NK-92 (cell line): ENCODE results near the gene MAML3.

Experiments used
- DNase-seq: peaks from one replicate; lab custom pipeline; 2025; ENCODE audit not compliant: unreplicated experiment; lab: John Stamatoyannopoulos, UW

Gene MAML3

DNA sequence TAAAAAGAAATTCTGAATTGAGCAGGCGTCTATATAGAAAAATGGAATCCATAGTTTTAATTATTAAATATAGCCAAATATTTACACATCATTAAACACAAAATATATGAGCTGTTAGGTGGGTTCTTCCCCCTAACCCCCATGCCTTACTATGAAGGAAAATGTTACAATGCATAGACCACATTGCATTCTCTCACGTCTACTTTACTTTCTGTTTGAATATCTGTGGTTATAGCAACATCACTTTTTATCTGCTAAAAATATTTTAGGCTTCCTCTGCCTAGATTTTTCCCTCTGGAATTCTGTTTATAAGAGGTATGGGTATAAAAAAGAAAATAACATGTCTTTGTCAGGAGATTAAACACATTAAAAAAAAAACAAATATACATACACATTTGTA lies 73.1 kb downstream of the MAML3 start:
- DNase-seq: no peak

DNA sequence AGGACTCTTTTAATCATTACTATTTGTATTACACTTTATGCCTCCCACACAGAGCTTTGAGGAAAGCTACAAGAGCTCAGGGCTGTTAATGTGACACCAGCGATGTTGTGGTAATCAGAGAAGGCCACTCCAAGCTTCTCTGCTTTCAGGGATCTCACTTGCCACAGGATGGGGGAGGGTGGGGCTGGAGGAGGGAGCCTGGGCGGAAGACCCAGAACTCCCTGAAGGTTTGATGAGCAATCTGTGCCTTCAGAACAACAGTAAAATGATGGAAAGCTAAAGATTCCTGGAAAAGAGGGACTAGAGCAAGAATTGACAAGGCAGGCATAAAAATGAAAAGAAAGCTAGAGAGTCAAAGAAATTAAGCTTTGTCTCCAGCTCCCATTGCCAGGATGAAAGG lies 75.6 kb downstream of the MAML3 start:
- DNase-seq: no peak

DNA sequence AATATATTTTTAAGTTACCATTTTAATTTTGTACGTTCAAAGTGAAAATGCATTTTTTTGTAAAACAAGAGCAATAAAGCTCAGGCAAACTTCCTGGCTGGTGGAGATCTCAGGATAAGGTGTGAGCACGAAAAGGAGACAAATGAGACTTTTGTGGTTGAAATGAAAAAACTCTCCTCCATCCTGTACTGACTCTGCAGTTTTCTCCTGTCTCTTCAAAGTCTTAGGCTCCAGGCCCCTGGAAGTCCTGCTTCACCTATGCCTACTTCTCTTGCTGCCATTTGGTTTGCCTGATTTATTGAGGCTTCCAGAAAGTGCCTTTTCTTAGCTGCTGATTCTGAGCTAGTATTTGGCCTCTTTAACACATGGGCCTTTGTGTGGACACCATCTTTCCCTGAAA lies 77.7 kb downstream of the MAML3 start:
- DNase-seq: no peak

DNA sequence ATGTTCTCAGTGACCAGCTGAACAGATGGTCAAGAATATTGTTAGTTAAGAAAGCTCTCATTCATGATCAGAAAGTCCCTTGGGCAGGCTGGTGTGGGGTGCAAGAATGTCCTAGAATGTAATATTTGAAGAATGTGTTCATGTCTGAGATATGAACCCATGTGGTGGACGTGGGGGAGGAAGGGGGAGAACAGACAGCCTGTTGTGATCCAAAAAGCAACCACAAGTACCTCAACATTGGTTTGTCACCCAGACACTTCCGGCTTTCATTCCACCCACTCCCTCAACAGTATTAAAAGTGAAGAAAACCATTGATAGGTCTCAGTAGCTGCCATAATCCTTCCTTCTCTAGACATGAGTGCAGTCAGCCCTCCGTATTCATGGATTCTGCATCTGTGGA lies 82.2 kb downstream of the MAML3 start:
- DNase-seq: no peak

DNA sequence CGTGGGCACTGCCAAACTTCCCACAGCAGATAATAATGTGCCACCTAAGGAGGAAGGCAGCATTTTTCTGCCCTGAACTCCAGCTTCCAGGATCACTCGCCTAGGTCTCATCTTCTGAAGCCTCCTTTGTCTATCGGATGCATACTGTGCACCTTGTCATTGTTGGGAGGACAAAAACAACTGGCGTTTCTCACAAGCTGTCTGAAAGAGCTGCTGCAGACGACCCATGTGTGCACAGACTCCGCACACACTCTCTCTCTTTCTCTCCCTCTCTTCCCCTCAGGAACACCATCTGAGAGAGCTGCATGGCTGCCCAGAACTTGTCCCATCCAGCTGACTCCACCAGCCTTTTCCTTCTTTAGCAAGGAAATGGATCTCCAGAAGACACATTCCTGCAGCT lies 83.0 kb downstream of the MAML3 start:
- DNase-seq: no peak

DNA sequence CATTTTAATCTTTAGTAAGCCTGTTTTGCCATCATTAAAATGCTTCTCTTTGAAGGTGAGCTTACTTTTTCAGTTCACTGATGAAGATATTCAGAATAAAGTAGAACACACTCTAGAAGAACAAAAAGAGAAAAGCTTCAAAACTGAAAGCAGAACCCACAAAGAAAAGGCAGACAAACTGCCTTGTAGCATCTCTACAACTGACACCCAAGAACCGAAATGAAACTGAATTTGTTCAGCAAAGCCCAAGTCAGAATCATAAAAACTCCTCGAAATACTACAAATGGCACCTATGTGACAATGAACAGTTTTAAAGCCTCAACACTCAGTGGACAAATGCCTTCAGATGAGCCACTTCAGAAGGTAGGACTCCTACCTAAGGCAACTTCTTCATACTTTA lies 83.6 kb downstream of the MAML3 start:
- no peak for DNase-seq

DNA sequence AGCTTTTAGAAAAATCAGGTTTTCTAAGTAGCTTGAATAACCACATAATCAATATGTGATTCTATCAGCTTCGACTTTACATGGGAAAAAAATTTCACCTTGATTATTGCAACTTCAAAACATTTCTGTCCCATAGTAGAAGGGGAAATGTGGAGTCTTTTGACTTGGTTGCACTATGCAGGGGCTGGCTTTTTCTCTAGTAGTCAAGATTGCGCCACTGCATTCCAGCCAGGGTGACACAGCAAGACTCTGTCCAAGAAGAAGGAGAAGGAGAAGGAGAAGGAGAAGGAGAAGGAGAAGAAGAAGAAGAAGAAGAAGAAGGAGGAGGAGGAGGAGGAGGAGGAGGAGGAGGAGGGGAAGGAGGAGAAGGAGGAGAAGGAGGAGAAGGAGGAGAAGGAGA lies 84.9 kb downstream of the MAML3 start:
- DNase-seq: no peak

DNA sequence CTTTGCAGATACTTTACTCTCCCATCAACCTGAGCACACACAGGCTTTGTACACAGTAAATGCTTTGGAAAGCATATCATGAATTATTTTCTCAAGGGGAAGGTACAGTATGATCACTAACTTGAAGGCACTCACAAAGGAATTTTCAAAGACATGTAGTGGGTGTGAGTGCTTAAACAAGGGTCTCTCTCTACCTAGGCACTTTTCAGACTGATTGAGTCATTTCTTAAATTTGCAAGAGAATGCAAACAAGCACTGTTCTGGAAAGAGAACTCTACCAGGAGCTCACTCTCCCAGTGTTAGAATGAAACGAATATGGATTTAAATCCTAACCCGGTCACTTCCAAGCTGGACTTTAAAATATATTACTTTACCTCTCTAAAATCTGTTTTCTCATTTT lies 85.7 kb downstream of the MAML3 start:
- DNase-seq: no peak

DNA sequence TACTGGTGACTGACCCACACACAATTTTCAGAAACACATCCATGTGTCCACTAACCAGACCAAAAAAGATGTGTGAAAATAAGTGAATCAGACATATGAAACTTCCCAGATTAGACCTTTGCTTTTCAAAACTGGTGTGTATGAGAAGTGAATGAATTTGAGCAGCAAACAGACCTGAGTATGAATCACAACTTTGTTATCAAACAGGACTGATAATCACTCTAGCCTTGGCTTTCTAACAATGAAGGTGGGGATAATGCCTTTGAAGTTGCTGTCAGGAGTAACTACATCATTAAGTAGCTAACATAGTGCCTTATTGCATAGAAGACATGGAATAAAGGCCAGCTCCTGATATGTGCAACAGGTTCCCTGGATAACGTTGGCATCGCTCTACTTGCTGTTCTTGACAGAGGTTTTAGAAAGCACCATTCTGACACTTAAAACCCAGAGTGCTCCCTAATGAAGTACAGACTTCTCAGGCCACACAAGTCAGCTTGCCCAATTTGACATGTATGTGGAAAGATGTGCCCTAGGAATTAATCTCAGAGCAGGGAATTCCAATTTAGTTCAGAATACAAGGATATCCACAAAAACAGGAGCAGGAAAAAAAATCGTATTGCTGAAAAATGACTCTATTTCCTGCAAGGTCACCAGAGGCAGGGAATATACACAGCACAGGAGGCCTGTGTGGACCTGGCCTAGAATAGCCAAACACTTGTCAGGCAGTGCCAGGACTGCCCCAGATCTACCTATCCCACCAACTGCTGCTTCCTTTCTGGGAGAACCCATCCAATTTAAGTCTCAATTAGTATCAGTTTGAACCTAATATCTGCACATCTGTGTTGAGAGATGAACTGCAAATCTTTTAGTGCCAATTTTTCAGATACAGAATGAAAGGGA lies 87.7 kb downstream of the MAML3 start:
- no peak for DNase-seq

DNA sequence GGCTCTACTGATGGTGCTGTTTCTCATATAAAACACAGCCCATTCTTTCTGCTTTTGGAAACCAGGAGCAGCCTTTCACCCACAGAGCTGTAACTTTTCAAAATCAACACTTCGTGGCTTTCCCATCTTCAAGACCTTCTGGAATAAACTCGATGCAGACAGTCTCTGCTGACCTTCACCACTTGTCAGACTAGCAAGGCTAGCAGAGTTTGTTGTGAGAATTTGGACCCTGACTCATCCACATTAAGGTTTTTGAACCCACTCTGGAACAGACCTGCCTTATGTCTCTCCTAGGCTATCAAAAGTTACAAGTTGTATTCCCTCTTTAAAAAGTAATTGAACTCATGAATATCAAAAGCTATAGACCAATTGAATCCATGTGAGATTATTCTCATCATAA lies 88.6 kb downstream of the MAML3 start:
- no peak for DNase-seq

DNA sequence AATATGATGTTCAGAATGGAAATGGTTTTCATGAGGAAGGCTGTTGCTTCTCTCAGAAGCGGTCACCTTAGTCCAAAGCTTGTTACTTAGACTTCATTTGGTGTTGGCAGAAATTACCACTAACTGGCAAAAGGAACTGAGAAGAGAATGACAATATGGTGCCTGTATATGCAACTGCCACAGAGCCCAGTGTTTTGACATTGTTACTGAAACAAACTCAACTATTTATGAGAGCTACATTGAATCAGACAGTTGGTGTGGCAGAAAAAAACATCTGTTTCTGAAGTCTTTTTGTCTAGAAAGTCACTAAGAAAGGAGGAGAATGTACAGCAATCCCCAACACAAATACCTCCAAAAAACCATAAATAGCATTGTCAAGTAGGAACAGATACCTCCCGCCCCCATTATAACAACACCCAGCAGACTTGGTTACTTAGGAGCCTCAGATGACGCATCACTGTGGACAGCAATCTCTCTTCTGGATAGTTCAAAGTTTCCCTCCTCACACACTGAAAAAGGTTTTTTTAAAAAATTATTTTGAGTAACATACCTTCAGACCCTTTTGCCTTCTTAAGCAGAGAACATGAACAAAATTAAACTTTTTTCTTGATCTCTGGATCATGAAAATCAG lies 92.2 kb downstream of the MAML3 start:
- no peak for DNase-seq

DNA sequence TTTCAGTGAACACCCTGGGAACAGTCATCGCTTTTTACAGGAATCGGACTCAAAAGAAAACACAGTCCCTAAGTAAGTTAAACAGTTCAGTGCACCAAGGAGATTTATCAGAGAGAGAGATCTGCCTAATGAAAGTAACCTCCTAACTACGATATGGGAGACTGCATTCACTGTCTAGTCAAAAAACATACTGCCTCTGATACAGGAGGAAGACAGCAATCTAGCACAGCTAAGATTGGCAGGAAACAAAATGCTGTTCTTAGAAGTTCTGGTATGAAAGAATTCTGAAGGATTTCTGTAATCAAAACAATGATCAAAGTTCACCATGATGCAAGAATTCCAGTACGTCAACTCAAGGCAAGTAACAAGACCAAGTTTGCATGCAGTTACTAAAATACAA lies 92.8 kb downstream of the MAML3 start:
- DNase-seq: no peak

DNA sequence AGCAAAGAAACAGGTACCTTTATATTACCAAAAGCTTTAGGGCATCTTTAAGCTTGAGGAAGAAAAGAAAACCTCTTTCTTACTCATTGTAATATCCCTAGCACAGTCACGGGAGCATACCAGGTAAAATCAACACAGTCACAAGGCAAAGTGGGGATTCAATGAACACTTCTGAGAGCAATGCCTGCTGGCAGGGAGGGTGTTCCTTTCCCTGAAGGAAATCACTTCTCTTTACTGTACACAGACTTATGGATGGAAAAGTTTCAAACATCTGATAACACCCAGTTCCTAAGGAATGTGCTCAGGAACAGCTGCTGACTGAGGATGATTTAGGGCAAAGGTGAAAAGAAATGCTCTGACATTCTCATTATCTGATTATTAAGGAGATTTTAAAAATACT lies 94.8 kb downstream of the MAML3 start:
- DNase-seq: no peak

DNA sequence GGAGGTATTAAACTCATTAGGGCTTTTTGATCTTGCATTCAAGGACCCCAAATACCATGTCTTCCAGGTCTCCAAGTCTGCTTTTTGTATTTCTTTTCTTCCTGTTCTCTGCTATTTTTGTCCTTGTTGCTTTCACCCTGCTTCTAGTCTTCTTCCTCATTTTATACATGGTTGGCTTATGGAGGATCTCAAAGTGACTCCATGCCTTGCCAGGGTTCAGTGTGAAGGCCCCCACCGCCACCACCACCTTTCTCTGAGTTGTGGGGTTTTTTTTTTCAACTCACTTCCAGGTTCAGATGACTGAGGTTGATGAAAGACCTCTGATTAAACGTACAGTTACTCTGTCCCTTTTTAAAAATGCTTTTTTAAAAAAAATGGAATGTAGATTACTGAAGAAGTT lies 96.3 kb downstream of the MAML3 start:
- no peak for DNase-seq

DNA sequence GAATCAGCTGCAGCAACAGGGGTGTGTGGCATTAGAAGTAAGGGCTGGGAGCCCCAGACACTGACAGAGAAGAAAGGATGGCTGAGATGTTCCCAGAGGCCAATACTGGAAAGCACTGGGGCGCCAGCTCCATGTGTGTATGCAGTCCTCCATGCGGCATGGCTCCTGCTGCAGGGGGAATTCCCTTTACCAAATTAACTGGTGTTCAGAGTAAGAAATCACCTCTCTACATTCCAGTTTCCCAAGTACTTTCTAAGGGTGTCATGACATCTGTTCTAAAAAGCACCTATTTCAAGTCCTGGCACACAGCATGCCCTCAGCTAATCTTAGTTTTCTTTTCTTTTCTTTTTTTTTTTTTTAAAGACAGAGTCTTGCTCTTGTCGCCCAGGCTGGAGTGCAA lies 98.0 kb downstream of the MAML3 start:
- no peak for DNase-seq

DNA sequence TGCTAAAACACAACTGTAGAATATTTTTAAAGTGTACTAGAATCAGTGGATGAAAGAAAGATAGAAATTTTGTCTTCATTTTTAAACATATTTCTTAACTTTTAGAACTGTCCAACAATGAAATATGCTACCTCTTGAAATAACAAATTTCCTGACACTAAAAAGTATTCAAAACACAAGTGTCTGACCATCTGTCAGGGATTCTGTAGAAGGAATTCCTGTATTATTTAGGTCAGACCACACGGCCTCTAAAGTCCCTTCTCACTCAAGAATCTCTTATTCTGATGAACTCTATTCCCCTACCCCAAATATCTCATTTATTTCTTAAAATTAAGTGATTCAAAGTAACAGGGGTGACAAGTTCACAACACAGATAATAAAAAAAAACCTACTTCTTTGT lies 99.1 kb downstream of the MAML3 start:
- DNase-seq: no peak

DNA sequence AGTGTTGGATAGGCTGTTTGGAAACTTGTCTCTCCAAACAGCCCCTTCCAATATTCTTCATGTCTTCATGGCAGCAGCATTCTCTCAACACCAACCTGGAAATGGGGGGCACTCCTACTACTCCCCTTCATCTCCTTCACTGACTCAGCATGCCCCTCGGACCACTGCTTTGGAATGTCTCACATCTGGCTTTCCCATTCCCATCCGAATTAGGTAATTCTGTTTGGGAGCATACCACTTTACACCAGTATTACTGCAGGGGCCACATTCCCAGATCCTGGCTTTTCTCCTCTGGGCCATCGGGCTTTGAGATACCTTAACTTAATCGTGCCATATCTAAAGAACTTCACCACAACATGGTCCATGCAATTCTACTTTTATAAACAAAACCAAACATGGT lies 100.8 kb downstream of the MAML3 start:
- no peak for DNase-seq

DNA sequence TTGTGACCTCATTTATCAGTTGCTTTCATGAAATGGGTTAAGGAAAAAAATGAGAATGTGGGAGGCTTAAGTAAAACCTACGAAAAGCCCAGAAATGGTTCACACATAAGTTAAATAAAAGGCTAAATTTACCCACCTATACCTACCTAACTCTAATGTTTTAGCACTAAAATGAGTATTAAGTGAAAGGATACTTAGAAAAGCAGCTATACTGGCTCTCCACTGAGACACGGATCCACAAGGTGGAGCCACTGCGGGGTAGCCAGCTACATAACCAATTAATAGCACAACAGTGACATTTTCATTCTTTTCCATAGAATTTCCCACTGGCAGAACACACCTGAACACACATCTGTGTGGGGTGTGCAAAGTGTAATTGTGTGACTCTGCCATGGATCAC lies 101.9 kb downstream of the MAML3 start:
- no peak for DNase-seq

DNA sequence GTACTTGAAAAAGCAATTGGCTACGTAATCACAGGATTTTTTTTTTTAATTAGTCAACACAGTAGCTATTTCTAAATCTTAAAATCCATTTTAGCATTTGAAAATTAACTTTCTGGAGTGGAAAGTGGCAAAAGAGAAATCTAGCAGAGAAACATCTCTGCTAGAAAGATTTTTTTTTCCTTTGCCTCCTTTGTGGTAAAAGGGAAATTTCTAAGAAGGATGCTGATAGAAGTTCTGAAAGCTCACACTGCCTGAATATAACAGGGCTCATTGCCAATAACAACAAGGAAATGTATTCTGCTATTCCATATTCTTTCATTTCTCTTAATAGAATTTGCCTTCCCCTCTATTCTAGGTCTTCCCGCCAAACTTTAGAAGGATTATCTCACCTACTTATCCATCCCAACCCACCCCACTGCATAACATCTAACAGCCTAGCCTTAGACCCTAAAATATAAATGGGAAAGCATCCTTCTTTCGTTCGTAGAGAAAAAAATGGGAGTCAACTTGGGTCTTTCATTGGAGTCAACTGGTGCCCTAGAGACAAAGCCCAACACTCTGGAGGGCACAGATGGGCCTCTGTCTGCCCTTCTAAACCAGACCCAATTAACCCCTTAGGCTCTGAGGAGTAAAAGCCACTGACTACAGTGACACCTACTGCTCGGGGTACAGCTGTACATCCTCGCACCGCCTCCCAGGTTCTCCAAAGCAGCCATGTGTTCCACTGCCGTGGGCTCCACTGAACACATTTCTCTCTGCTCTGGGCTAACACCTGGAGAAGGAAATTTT lies 103.9 kb downstream of the MAML3 start:
- DNase-seq: no peak

DNA sequence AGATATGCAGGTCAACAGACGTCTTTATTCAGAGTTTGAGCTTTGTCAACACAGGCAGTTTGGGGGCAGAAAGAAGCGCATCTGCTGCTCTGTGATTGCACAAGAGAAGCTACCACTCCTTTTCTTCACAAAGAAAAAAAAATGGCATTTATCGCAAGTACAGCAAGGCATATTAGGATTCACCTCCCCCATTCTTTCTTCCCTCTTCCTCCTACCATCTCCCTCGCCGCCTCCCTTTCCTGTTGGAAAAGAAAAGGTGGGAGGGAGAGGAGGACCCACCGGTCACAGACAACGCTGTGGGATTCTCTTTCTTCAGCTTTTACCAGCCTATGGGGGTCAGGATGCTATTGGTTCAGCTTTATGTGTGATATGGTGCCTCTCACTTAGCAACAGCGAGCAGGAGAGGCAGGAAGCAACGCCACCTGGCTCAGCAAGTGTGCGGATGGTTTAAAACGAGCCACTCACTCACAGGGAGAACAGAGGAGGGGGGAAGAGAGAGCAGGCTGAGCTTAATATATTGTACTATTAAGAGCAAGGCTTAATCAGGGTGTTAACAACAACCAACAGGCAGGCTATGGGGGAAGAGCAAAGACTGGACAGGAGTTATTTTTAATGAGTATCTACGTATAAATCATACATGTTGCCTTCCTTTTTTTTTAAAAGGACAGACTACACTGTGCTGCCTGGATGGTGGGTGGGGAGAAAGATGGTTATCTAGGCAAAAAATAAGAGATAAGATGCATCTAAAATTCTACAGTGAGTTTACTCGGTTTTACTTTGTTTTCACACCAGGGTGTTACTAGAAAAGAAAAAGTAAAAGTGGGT lies 104.7 kb downstream of the MAML3 start:
- DNase-seq: no peak

DNA sequence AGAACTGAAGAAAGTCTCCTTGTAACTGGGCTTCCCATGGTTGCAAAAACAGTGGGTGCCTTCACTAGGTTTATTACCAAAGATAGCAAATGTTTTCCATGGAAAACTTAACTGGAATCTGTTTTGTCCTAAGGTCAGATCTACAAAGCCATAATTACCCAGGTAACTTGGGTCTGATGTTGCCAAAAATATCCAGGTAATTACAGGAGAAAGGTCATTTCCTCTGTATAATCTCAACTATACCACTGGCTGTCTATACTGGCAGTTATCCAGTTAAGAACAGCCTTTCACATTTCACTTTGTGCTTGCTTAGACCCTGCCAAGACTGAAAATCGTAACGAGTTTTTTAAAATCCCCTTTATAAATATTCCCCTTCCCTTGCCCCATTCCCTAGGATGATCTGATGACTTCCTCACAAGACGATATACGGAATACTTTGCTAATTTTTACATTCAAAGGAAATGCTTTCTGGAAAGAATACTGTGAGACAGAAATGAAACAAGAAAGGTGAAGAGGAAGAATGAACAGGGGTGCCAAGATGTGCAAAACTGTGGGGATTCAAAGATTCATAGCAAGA lies 105.5 kb downstream of the MAML3 start:
- DNase-seq: no peak
